ENCODE results near the gene PPP1R2.
A peak's percentile ranks its signal among the peaks of the same experiment; 100 is the strongest.
"Not testable (repeated sequence)": the region's sequence is repeated elsewhere in the genome, so short reads cannot be mapped to it uniquely, and the experiment has no call there.

Gene PPP1R2

GRCh38 chr3:195535293-195535692 lies 7.8 kb downstream of the PPP1R2 start:
- DNase-seq = no peak

- no peak for DNase-seq
Measured at GRCh38 chr3:195532834-195533233, 10.3 kb downstream of the PPP1R2 start.

GRCh38 chr3:195532345-195532744 lies 10.8 kb downstream of the PPP1R2 start:
- no peak for DNase-seq

GRCh38 chr3:195531683-195532082 lies 11.4 kb downstream of the PPP1R2 start:
- DNase-seq = no peak

GRCh38 chr3:195526492-195526891 lies 16.6 kb downstream of the PPP1R2 start:
- no peak for DNase-seq

GRCh38 chr3:195524171-195524896 lies 18.8 kb downstream of the PPP1R2 start:
- peak; percentile 31 for DNase-seq

- DNase-seq = peak; percentile 65
Measured at GRCh38 chr3:195522254-195523023, 20.7 kb downstream of the PPP1R2 start.

- DNase-seq = no peak
Measured at GRCh38 chr3:195517030-195517429, 26.1 kb downstream of the PPP1R2 start.

- DNase-seq = not testable (repeated sequence)
Measured at GRCh38 chr3:195514610-195515235, 28.4 kb downstream of the PPP1R2 start.

GRCh38 chr3:195512798-195513345 lies 30.3 kb downstream of the PPP1R2 start:
- DNase-seq = no peak

GRCh38 chr3:195511136-195511535 lies 32.0 kb downstream of the PPP1R2 start:
- DNase-seq = no peak

GRCh38 chr3:195508185-195508584 lies 34.9 kb downstream of the PPP1R2 start:
- no peak for DNase-seq

GRCh38 chr3:195475614-195476013 lies 67.5 kb downstream of the PPP1R2 start:
- DNase-seq = no peak

GRCh38 chr3:195475116-195475515 lies 68.0 kb downstream of the PPP1R2 start:
- DNase-seq = not testable (repeated sequence)

GRCh38 chr3:195468841-195469240 lies 74.3 kb downstream of the PPP1R2 start:
- DNase-seq = no peak

GRCh38 chr3:195468391-195468776 lies 74.7 kb downstream of the PPP1R2 start:
- no peak for DNase-seq

- DNase-seq = no peak
Measured at GRCh38 chr3:195467641-195468390, 75.3 kb downstream of the PPP1R2 start.

- no peak for DNase-seq
Measured at GRCh38 chr3:195466251-195466650, 76.9 kb downstream of the PPP1R2 start.

All from CD4-positive, alpha-beta T cell treated with Interleukin-12 subunit alpha and Interleukin-12 subunit beta, for 1 hour (primary cell).